Mesodermal cell (in vitro differentiated cells): ENCODE data around the gene GPR107.

Source experiments
- H3K27ac ChIP-seq: 2 replicates; pipeline ENCODE4 v1.7.0; 2013; ENCODE audit warnings: mild to moderate bottlenecking, low read depth, low read length, moderate library complexity; ENCODE audit not compliant: severe bottlenecking
- H3K36me3 ChIP-seq: 2 replicates; pipeline ENCODE4 v1.7.1; 2013; ENCODE audit warnings: mild to moderate bottlenecking, low read length, moderate library complexity; ENCODE audit not compliant: control insufficient read depth, insufficient read depth
- H3K4me1 ChIP-seq: one replicate; pipeline ENCODE4 v1.7.1; 2013; ENCODE audit warnings: mild to moderate bottlenecking, low read length; ENCODE audit not compliant: insufficient read depth, control insufficient read depth, poor library complexity, severe bottlenecking
- H3K4me3 ChIP-seq: 2 replicates; pipeline ENCODE4 v1.7.0; 2013; ENCODE audit warnings: low read length, control low read depth, mild to moderate bottlenecking; ENCODE audit not compliant: insufficient read depth, poor library complexity, severe bottlenecking; ENCODE audit errors: extremely low read depth
- H3K9me3 ChIP-seq: 2 replicates; pipeline ENCODE4 v1.7.1; 2013; ENCODE audit warnings: mild to moderate bottlenecking, low read length, moderate library complexity; ENCODE audit not compliant: control insufficient read depth
- WGBS, 2 experiments: methylation state at CpG; one replicate each; pipeline ENCODE4 v1.1.5; 2013; ENCODE audit warnings: missing lambda C conversion rate in 2 of 2; ENCODE audit not compliant: insufficient coverage in 2 of 2; 5-methylcytosine and 5-hydroxymethylcytosine counted together

The GPR107 gene

DNA sequence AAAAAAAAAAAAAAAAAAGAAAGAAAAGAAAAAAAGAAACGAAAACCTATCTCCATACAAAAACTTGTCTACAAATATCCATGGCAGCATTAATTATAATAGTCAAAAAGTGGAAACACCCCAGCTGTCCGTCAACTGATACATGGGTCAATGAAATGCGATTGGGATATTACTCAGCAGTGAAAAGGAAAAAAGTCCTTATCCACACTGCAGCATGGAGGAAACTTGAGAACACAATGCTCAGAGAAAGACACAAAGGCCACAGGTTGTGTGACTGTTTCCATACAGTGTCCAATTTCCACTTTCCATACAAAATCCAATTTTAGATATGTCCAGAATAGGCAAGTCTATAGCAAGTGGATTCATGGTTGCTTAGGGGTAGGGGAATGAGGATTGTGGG, 94.2 kb downstream of the GPR107 start:
- no peaks in the 10 kb centered on the region for H3K36me3 ChIP-seq
- peaks cover 13% of the 10 kb centered on the region for H3K4me1 ChIP-seq
- no peaks in the 10 kb centered on the region for H3K9me3 ChIP-seq
- no peak overlapping the region for H3K4me3 ChIP-seq
- H3K27ac ChIP-seq: no peak overlapping the region
- 86 to 100% methylated on average over 1 to 2 of the region's 3 CpGs for WGBS, 2 experiments

DNA sequence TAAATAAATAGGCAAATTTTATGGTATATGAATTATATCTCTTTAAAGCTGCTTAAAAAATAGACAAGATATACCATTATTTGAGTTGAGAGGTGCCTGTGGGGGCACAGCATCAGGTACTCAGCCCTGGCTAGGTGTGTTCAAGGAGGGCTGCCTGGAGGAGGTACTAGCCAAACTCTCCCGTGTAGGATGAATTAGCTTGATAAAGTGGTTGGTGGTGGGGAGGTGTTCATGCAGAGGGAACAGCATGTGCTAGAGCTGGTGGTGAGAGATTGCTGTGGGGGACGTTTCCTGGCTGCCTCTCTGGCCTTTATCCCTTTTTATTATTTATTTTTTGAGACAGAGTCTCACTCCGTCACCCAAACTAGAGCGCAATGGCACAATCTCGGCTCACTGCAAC, 95.3 kb downstream of the GPR107 start:
- Histone ChIP-seq H3K4me3 (no peak overlapping the region), H3K27ac (no peak overlapping the region), H3K4me1 (peaks cover 14% of the 10 kb centered on the region), H3K36me3 (no peaks in the 10 kb centered on the region), H3K9me3 (no peaks in the 10 kb centered on the region)
- WGBS, 2 experiments: 98 to 100% methylated on average over 3 to 5 of the region's 5 CpGs

DNA sequence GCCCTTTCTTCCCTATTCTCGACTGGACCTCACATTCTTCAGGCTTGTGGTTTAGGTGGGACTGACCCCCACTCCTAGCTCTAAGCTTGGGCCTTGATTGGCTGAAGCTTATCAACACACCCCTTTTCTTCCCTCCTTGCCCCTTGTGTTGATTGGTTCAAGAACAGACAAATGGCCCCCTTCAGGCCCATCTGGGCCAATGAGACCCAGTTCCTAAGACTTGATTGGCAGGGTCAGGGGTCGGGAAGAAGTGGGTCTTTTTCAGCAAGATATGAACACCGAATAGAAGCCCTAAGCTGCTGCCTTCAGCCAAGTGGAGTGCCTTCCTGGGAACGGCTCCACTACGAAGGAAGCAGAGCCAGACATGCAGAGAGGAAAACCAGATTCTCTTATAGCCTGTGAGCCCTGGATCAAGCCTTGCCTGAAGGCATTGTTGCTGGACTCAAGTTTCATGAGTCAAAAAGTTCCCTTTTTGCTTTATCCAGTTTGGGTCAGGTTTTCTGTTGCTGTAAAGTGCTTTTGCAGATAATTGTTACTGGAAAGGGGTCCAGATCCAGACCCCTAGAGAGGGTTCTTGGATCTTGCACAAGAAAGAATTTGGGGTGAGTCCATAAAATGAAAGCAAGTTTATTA, 96.1 kb downstream of the GPR107 start:
- H3K27ac ChIP-seq: no peak overlapping the region
- WGBS, 2 experiments: 93 to 95% methylated on average over 3 to 5 of the region's 5 CpGs
- H3K4me3 ChIP-seq: no peak overlapping the region

DNA sequence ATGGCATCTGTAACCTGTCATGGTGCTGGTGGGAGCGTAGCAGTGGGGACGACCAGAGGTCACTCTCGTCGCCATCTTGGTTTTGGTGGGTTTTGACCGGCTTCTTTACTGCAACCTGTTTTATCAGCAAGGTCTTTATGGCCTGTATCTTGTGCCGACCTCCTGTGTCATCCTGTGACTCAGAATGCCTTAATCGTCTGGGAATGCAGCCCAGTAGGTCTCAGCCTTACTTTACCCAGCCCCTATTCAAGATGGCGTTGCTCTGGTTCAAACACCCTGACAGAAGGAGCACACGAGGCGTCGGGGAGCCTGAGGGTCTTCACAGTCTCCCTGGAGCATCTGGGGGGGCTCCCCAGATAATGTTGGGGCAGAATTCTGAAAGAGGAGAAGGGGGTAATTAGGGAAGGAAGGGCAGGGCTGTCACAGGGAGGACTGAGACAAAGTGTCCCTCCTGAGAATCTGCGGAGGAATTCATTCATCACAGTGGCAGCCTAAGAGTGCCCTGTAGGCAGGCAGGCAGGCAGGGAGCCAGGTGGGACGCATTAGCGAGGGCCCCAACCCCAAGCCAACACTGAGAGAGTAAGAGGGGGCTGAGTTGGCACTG, 97.2 kb downstream of the GPR107 start:
- no peaks in the 10 kb centered on the region for H3K9me3 ChIP-seq
- H3K27ac ChIP-seq: peak overlapping the region; percentile 57
- WGBS, 2 experiments: 85 to 87% methylated on average over 11 to 13 of the region's 14 CpGs
- no peak overlapping the region for H3K4me3 ChIP-seq
- H3K36me3 ChIP-seq: no peaks in the 10 kb centered on the region
- peaks cover 14% of the 10 kb centered on the region for H3K4me1 ChIP-seq

More for the DNA sequence above, 96.1 kb downstream of the GPR107 start:
- peaks cover 14% of the 10 kb centered on the region for H3K4me1 ChIP-seq
- no peaks in the 10 kb centered on the region for H3K36me3 ChIP-seq
- no peaks in the 10 kb centered on the region for H3K9me3 ChIP-seq

DNA sequence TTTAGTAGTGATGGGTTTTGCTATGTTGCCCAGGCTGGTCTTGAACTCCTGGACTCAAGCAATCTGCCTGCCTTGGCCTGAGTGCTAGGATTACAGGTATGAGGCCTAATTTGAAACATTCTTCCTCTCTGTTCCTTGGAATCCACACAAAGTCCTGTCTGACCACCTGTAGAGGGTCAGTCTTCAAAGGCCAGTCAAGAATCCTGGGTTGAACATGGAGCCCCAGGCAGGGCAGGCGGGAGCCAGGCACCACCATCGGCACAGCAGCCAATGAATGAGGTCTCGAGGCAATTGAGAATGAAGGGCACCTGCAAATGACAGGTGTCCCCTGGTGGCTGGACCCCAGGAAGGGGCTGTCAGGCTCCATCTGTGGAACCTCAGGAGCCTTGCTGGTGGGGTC, 101.1 kb downstream of the GPR107 start:
- no peak overlapping the region for H3K4me3 ChIP-seq
- 97 to 98% methylated on average over 3 of the region's 3 CpGs for WGBS, 2 experiments
- peaks cover 14% of the 10 kb centered on the region for H3K4me1 ChIP-seq
- H3K9me3 ChIP-seq: no peaks in the 10 kb centered on the region
- no peaks in the 10 kb centered on the region for H3K36me3 ChIP-seq
- H3K27ac ChIP-seq: no peak overlapping the region

DNA sequence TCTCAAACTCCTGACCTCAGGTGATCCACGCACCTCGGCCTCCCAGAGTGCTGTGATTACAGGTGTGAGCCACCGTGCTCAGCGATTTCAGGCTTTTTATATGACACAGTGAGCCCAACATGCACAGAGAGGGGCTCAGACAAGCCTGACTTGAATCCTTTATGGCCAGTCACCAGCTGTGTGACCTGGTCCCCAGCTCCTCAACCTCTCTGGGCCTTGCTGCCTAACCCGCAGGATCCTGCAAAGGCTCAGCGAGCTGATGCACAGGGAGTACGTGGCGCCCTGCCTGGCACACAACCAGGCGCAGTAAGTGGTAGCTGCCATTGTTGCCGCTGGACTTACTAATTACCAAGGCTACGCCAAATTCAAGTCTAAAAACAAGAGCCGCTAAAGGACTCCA, 101.9 kb downstream of the GPR107 start:
- peaks cover 14% of the 10 kb centered on the region for H3K4me1 ChIP-seq
- WGBS, 2 experiments: 91 to 97% methylated on average over 12 of the region's 12 CpGs
- H3K9me3 ChIP-seq: no peaks in the 10 kb centered on the region
- H3K36me3 ChIP-seq: no peaks in the 10 kb centered on the region
- H3K27ac ChIP-seq: no peak overlapping the region
- no peak overlapping the region for H3K4me3 ChIP-seq

DNA sequence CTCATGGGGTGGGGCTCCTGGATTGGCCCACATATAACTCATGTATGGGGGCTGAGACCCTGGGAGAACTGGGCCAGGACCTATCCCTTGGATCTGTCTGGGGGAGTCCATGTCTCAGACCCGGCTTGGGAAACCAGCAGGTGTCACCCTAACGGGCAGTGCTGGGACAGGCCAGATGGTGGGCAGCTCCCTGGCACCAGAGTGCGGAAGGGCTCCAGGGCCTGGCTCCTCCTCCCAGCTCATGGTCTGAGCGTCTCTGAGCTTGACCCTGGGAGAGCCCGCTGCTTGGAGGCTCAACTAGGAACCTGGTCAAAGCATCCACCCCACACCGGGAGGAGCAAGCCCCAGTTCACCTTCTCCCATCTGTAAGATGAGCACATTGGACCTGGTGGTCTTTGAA, 103.0 kb downstream of the GPR107 start:
- 81 to 85% methylated on average over 4 to 5 of the region's 6 CpGs for WGBS, 2 experiments
- H3K9me3 ChIP-seq: no peaks in the 10 kb centered on the region

DNA sequence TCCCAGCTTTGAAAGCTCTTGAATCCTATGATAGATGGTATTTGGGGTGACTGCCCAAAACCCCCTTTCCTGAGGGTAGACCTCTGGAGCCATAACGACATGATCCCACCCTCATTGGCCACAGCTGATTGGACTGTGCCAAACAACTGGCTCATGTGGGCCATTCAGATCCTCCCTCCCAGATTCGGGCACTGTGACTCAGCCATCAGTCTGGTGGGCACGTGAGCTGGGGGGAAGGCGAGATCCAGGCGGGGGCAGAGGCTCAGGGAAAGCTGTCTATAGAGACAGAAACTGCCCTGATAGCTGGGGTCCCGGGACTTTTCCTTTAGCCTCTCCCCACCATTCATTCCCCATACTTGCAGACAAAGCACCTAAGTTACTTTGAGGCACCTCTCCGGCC, 103.4 kb downstream of the GPR107 start:
- Histone ChIP-seq H3K4me3 (no peak overlapping the region), H3K27ac (no peak overlapping the region), H3K36me3 (no peaks in the 10 kb centered on the region), H3K4me1 (peaks cover 7% of the 10 kb centered on the region), H3K9me3 (no peaks in the 10 kb centered on the region)
- WGBS, 2 experiments: 90 to 95% methylated on average over 2 to 6 of the region's 7 CpGs

More for the DNA sequence above, 103.0 kb downstream of the GPR107 start:
- Histone ChIP-seq H3K4me3 (no peak overlapping the region), H3K27ac (no peak overlapping the region), H3K4me1 (peaks cover 7% of the 10 kb centered on the region), H3K36me3 (no peaks in the 10 kb centered on the region)

DNA sequence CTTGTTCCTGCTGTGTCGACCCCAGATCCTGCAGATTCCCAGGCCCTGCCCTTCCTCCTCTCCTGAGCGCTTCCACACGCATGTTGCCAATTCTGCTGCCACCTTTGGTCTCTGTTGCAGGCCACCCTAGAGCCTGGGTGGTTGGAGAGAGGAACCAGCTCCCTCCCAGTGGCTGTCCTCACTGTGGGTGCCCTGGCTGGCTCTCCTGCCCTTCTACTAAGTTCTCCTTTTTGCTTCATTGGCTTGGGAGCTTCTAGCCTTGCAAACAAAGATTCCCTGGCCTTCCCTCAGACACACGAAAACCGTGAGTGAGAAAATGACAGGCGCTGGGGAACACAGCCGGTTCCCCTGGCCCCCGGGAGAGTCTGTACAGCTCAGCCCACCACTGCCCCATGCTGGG, 104.3 kb downstream of the GPR107 start:
- H3K4me3 ChIP-seq: no peak overlapping the region
- H3K36me3 ChIP-seq: no peaks in the 10 kb centered on the region
- 91 to 94% methylated on average over 6 to 8 of the region's 8 CpGs for WGBS, 2 experiments
- H3K4me1 ChIP-seq: peaks cover 4% of the 10 kb centered on the region
- H3K9me3 ChIP-seq: no peaks in the 10 kb centered on the region
- no peak overlapping the region for H3K27ac ChIP-seq

DNA sequence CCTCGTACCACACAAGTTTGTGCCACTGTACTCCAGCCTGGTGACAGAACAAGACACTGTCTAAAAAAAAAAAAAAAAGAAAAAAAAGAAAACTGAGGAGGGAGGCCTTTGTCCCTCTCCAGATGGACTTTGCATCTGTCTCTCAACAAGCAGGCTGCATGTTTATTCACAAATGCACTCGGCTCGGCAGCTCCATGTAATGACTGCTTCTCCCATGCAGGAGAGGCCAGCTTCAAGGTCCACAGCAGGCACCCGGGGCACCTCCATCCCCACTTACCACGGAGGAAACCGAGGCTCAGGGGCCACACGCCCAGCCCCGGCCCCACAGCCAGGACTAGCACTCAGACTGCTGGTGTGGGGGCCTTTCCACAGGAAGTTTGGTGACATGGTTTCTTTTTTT, 105.4 kb downstream of the GPR107 start:
- H3K4me1 ChIP-seq: no peaks in the 10 kb centered on the region
- 82 to 91% methylated on average over 3 to 7 of the region's 8 CpGs for WGBS, 2 experiments
- no peaks in the 10 kb centered on the region for H3K36me3 ChIP-seq
- no peaks in the 10 kb centered on the region for H3K9me3 ChIP-seq
- H3K27ac ChIP-seq: no peak overlapping the region
- no peak overlapping the region for H3K4me3 ChIP-seq

DNA sequence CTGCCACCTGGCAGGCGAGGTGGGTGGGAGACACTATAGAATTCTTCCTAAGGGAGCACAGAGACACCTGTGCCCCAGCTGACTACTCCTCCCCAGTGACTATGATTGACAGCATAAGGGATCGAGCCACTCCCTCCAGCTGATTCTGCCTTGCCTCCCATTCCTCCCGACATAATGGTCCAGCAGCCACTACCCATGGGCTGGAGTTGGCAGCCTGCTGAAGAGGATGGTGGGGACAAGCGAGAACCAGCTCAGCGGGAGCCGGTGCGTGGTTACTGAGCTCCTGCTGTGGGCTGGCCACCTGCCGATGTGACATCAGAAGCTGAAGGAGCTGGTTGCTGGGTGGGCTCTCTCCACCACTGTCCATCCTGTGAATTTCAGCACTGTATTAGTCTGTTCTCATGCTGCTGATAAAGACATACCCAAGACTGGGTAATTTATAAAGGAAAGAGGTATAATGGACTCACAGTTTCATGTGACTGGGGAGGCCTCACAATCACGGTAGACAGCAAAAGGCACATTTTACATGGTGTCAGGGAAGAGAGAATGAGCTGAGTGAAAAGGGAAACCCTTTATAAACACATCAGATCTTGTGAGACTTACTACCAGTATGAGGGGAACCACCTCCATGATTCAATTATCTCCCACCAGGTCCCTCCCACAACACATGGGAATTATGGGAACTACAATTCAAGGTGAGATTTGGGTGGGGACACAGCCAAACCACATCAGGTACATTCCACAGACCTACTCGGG, 106.4 kb downstream of the GPR107 start:
- no peak overlapping the region for H3K27ac ChIP-seq
- no peak overlapping the region for H3K4me3 ChIP-seq
- H3K36me3 ChIP-seq: no peaks in the 10 kb centered on the region
- no peaks in the 10 kb centered on the region for H3K4me1 ChIP-seq
- WGBS, 2 experiments: 90 to 94% methylated on average over 3 to 5 of the region's 10 CpGs
- no peaks in the 10 kb centered on the region for H3K9me3 ChIP-seq
